Stomach (tissue), 9 donors: ENCODE results near the gene BLACAT1. TPM values are rescaled to one million over a fixed set of nuclear protein-coding genes. Genes with fewer than 3 reads are reported as not detected.

Experiments
- DNase-seq, 2 donors: peaks; one replicate each; pipeline versions ENCODE4 v3.0.0 to v3.0.0-alpha.2; 2013 to 2019
- H3K27ac ChIP-seq, 5 donors: fragments of 200-600 bp in 4 of 5; sonication (generic) in 4 of 5; one replicate each; pipeline ENCODE4 v1.5.1; 2013 to 2019; ENCODE audit warnings: mild to moderate bottlenecking in 1 of 5, moderate library complexity in 1 of 5
- H3K27me3 ChIP-seq, 3 donors: fragments of 200-600 bp; sonication (generic); one replicate each; pipeline ENCODE4 v1.5.1; 2017 to 2019; ENCODE audit warnings: mixed run types in 1 of 3
- H3K36me3 ChIP-seq, 4 donors: fragments of 200-600 bp; sonication (generic); 1 replicate in 3 of 4; 2 replicates in 1 of 4; pipeline ENCODE4 v1.5.1; 2016 to 2019
- H3K4me1 ChIP-seq, 4 donors: fragments of 200-600 bp; sonication (generic); one replicate each; pipeline ENCODE4 v1.5.1; 2016 to 2019
- H3K4me3 ChIP-seq, 4 donors: fragments of 200-600 bp; sonication (generic) in 3 of 4; one replicate each; pipeline ENCODE4 v1.5.1; 2016 to 2019; ENCODE audit warnings: mild to moderate bottlenecking in 1 of 4
- H3K9me3 ChIP-seq, 4 donors: fragments of 200-600 bp; sonication (generic); one replicate each; pipeline ENCODE4 v1.5.1; 2016 to 2019
- EP300 ChIP-seq: sonication (generic); formaldehyde crosslinking; IDR thresholded peaks from one replicate; pipeline ENCODE4 v1.6.1; 2017; ENCODE audit warnings: antibody characterized with exemption
- POLR2A ChIP-seq, 4 donors: fragments of 450-650 bp; IDR thresholded peaks; one replicate each; pipeline ENCODE4 v1.6.1; 2016; ENCODE audit warnings: antibody characterized with exemption in 4 of 4, control low read depth in 2 of 4, mild to moderate bottlenecking in 1 of 4, moderate library complexity in 1 of 4
- POLR2AphosphoS5 ChIP-seq, 3 donors: sonication (generic); formaldehyde crosslinking; IDR thresholded peaks; one replicate each; pipeline ENCODE4 v1.6.1; 2016; ENCODE audit warnings: antibody characterized with exemption in 3 of 3
- WGBS, 5 donors: extraction: QIAGEN DNeasy Blood & Tissue Kit in 3 of 5; methylation state at CpG; one replicate each; pipeline versions ENCODE4 v1.1.5 to v1.1.7; 2013 to 2018; 5-methylcytosine and 5-hydroxymethylcytosine counted together
- intact Hi-C: fragments of 100-400 bp; cut with DNase I; formaldehyde crosslinking; loops from one replicate; pipeline ENCODE4 v1.15.1; 2023; ENCODE audit warnings: low total_unique reads
- polyA plus RNA-seq, 3 donors: library from polyadenylated mRNA; stranded (reverse); fragments of 200-250 nt; gene quantifications; one replicate each; pipeline ENCODE4 v1.2.3, GENCODE V29; 2013
- total RNA-seq, 5 donors: library from RNA; depleted of rRNA; stranded (reverse); fragments of >200 nt; gene quantifications; one replicate each; pipeline versions ENCODE4 v1.1.0 to v1.2.3, GENCODE V29; 2014 to 2016
- TF ChIP-seq, protein P1 (sequence below), 7 experiments: fragments of 450-650 bp in 4 of 7; fragments of 200-600 bp in 3 of 7; sonication (generic) in 3 of 7; IDR thresholded peaks; one replicate each; pipeline ENCODE4 v1.5.1; 2016 to 2019; ENCODE audit warnings: antibody characterized with exemption in 7 of 7, control low read depth in 2 of 7, mild to moderate bottlenecking in 1 of 7
- donor health status: healthy with polysubstance abuse.
- donor health status: Bipolar disorder and iron deficiency.
- donor health status: healthy.

The BLACAT1 gene
- total and polyA plus RNA-seq, 8 donors, result 0.37 to 0.43 TPM; not detected in 6

DNA sequence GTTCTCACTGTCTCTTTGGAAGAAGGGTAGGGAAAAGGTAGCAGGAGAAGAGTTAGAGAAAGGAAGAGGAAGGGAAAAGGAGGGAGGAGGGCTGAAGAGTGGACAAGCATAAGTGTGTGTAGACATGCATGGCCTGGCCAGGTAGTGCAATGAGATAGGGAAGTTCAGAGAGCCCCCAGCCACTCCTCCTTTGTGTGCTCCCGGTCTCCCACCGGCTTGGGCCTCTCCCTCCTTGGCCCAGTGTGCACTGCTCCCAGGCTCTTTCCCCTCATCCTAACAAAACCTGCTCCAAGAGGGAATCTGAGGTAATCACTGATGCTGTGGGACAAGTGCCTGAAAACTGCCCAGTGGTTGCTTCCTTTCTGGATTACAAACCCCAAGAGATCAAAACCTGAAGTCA lies 23.7 kb downstream of the BLACAT1 start:
- TF ChIP-seq, protein P1, sequence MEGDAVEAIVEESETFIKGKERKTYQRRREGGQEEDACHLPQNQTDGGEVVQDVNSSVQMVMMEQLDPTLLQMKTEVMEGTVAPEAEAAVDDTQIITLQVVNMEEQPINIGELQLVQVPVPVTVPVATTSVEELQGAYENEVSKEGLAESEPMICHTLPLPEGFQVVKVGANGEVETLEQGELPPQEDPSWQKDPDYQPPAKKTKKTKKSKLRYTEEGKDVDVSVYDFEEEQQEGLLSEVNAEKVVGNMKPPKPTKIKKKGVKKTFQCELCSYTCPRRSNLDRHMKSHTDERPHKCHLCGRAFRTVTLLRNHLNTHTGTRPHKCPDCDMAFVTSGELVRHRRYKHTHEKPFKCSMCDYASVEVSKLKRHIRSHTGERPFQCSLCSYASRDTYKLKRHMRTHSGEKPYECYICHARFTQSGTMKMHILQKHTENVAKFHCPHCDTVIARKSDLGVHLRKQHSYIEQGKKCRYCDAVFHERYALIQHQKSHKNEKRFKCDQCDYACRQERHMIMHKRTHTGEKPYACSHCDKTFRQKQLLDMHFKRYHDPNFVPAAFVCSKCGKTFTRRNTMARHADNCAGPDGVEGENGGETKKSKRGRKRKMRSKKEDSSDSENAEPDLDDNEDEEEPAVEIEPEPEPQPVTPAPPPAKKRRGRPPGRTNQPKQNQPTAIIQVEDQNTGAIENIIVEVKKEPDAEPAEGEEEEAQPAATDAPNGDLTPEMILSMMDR (IDR thresholded peaks at IDR 0.05), result no peak
- no peak for TF ChIP-seq POLR2A (IDR thresholded peaks at IDR 0.05)
- TF ChIP-seq POLR2AphosphoS5 (IDR thresholded peaks at IDR 0.05), result no peak
- TF ChIP-seq EP300, result no peak
- 48 to 68% (median 57%) methylated on average over 2 of the region's 2 CpGs for WGBS, 5 donors
- Histone ChIP-seq H3K27ac (no peak overlapping the region), H3K27me3 (peaks cover 3 to 62% (median 7%) of the 10 kb centered on the region in 3 donors), H3K4me3 (no peak overlapping the region), H3K4me1 (peaks cover 8 to 11% (median 10%) of the 10 kb centered on the region in 4 donors), H3K36me3 (no peaks in the 10 kb centered on the region), H3K9me3 (no peaks in the 10 kb centered on the region)
- DNase-seq, result no peak
- intact Hi-C loops, result no loop called here

DNA sequence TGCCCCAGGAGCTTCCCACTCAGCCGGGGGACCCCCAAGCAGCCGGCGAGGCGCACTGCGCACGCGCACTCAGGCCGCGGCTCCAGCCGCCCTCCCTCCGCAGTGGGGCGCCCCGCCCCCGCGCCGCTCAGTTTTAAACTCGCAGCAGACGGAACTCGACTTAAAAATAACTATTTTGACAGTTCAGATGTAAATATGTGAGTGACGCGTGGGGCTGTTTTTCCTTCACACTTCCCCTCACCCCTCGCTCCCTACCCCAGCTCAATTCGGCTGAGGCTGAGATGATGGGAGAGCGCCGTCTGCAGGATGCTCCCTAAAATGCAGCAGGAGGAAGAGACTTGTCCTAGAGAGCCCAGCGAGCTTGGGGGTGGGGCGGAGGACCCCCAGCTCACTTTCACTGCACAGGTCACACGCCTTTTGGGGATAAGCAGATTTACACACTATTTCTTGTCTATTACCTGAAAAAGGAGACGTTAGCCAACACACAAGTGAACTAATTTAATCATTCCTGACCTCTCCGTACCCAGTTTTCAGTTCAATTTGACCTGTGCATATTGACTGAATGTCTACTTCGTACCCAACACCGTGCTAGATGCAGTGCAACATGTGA lies 25.0 kb downstream of the BLACAT1 start:
- WGBS, 5 donors, result 3 to 8% (median 4%) methylated on average over 19 to 32 of the region's 32 CpGs
- Histone ChIP-seq H3K27me3 (peaks cover 0 to 55% (median 10%) of the 10 kb centered on the region in 3 donors), H3K9me3 (no peaks in the 10 kb centered on the region), H3K36me3 (no peaks in the 10 kb centered on the region), H3K27ac (peak overlapping the region in 1 of 5 donors; percentile 50), H3K4me1 (peaks cover 8 to 11% (median 10%) of the 10 kb centered on the region in 4 donors), H3K4me3 (peak overlapping the region; percentile 49 to 60 (median 54))
- TF ChIP-seq, protein P1 (IDR thresholded peaks at IDR 0.05), result peak in 5 of 7 experiments; percentile 62 to 86 (median 70)
- no peak for TF ChIP-seq POLR2AphosphoS5 (IDR thresholded peaks at IDR 0.05)
- DNase-seq, result peak; percentile 71 to 88
- intact Hi-C loops, result no loop called here

DNA sequence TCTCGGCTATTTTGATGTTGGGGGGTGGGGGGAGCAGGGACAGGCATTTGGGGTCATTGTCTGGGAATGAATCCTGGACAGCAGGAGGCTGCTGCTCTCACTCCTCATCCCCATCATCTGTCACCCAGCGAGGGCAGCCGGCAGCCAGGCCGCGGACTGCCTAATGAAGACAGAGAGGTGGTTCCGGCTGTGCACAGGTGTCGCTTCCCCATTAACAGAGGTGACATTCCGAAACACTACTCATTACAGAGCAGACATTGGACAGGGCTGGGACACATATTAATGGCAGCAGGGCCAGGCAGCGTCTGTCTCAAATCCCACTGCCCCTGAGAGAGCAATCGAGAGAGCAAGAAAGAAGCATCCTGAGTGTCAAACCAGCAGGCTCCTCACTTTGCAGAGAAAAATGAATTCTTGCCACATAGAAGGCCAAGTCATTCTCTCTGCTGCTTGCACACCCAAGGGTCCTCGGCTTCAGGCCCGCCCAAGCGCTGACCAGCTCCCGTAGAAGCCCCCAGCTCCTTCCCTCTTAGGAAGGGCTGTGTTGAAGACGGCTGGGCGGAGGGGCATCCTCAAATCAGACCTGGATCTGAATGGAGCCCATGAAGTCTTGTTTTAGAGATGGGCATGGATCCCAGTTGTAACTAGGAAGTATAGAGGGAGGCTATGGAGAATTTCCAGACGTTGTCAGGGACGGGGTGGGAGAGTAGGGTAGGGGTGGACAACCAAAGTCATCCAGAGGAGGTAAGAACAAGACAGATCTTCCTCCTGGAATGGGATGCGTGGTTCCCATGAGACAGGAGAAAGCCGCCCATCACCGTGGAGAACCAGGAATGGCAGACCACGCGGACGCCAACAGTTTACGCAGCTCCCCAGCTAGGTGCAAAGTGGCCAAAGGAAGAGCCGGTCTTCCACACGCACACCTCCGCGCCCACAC lies 25.8 kb downstream of the BLACAT1 start:
- no peak for DNase-seq
- Histone ChIP-seq H3K27me3 (peaks cover 0 to 55% (median 7%) of the 10 kb centered on the region in 3 donors), H3K36me3 (no peaks in the 10 kb centered on the region), H3K9me3 (no peaks in the 10 kb centered on the region), H3K4me1 (peaks cover 8 to 11% (median 10%) of the 10 kb centered on the region in 4 donors), H3K4me3 (peak overlapping the region; percentile 49 to 60 (median 54)), H3K27ac (peak overlapping the region in 1 of 5 donors; percentile 50)
- 52 to 63% (median 58%) methylated on average over 21 to 29 of the region's 29 CpGs for WGBS, 5 donors
- TF ChIP-seq, protein P1 (IDR thresholded peaks at IDR 0.05), result no peak
- TF ChIP-seq POLR2AphosphoS5 (IDR thresholded peaks at IDR 0.05) (no peak), POLR2A (IDR thresholded peaks at IDR 0.05) (no peak)
- intact Hi-C loops, result no loop called here

DNA sequence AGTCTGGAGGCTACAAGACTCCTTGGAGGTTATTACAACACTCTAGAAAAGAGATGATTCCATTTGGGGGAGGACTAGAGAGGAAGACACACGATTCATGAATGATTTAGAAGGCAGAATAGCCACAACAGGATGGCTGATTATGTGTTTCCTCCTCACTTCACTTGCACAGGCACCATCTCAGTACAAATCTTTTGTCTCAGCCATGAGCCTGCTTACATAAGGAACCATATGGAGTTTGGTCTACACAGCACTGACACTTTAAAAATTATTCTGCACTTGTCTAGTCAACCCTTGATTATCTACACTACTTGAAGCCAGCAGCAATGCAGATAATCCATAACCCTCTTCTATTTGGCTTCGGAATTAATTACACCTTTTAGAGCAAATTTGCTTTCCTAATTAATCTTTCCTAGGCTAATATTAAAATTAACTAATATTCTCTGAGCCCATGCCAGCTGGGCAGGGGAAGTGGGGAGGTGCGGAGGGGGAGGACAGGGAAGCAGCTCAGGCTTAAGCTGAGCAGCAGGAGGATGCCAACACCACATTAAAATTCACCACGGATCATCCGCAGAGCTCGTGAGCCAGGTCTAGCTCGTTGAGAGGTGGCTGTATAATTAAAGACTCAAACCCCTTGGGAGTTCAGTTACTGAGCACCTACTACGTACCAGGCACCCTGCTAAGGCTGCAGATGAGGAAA lies 30.8 kb downstream of the BLACAT1 start:
- TF ChIP-seq, protein P1 (IDR thresholded peaks at IDR 0.05), result no peak
- TF ChIP-seq POLR2A (IDR thresholded peaks at IDR 0.05) (no peak), EP300 (no peak), POLR2AphosphoS5 (IDR thresholded peaks at IDR 0.05) (no peak)

More for the DNA sequence above, 30.8 kb downstream of the BLACAT1 start:
- Histone ChIP-seq H3K4me3 (no peak overlapping the region), H3K27ac (no peak overlapping the region), H3K27me3 (peaks cover 0 to 30% (median 7%) of the 10 kb centered on the region in 3 donors), H3K4me1 (no peaks in the 10 kb centered on the region), H3K36me3 (no peaks in the 10 kb centered on the region), H3K9me3 (no peaks in the 10 kb centered on the region)
- DNase-seq, result no peak
- 49 to 59% (median 51%) methylated on average over 8 of the region's 8 CpGs for WGBS, 5 donors
- intact Hi-C loops, result no loop called here
